Thyroid gland (tissue), 4 donors: ENCODE data around the gene RASGRF2.

Experiments
- CTCF ChIP-seq, 6 experiments: fragments of 200-600 bp in 3 of 6; fragments of 450-650 bp in 3 of 6; sonication (generic) in 3 of 6; IDR thresholded peaks; one replicate each; pipeline ENCODE4 v1.5.1; 2016 to 2019; ENCODE audit warnings: antibody characterized with exemption in 6 of 6, mild to moderate bottlenecking in 2 of 6, inconsistent platforms in 1 of 6, moderate library complexity in 1 of 6
- POLR2A ChIP-seq, 2 donors: fragments of 450-650 bp; IDR thresholded peaks; one replicate each; pipeline ENCODE4 v1.6.1; 2017; ENCODE audit warnings: antibody characterized with exemption in 2 of 2, mild to moderate bottlenecking in 2 of 2, moderate library complexity in 1 of 2

- TF ChIP-seq CTCF (IDR thresholded peaks at IDR 0.05) (no peak), POLR2A (IDR thresholded peaks at IDR 0.05) (no peak)
These were observed 61.3 kb downstream of the RASGRF2 start for GRCh38 chr5:81021486-81021885.
